B cell (primary cell): ENCODE measurements around the gene SHMT2. TPM values are rescaled to one million over a fixed set of nuclear protein-coding genes. Genes with fewer than 3 reads are reported as not detected.

Source experiments
- ATAC-seq: fragments of 200-7000 bp; cut with Tn5 transposase; one replicate; pipeline ENCODE4 v1.10.0; 2021; ENCODE audit warnings: low read depth, mild to moderate bottlenecking, moderate number of reproducible peaks, moderate library complexity
- CTCF ChIA-PET: fragments of 350-600 bp; sonication (Branson Sonifier 250); formaldehyde crosslinking; loops from one replicate; lab custom pipeline; 2021; ENCODE audit warnings: antibody characterized with exemption, inconsistent platforms; lab: Charles Lee
- POLR2A ChIA-PET: fragments of 350-600 bp; sonication (Branson Sonifier 250); formaldehyde crosslinking; loops from one replicate; lab custom pipeline; 2021; ENCODE audit warnings: antibody characterized with exemption; lab: Charles Lee
- DNase-seq: peaks from one replicate; pipeline ENCODE4 v3.0.0; 2013
- H2AFZ ChIP-seq: 2 replicates; pipeline ENCODE4 v1.6.1; 2012; ENCODE audit warnings: mild to moderate bottlenecking, low read depth, low read length; ENCODE audit not compliant: insufficient read depth, poor library complexity, severe bottlenecking
- H3K27ac ChIP-seq, 2 donors: 1 replicate in 1 of 2; 2 replicates in 1 of 2; pipeline ENCODE4 v1.5.1; 2012 to 2013; ENCODE audit warnings: low read length in 2 of 2, mild to moderate bottlenecking in 2 of 2, moderate library complexity in 1 of 2
- H3K27me3 ChIP-seq, 4 experiments: fragments of 200-600 bp in 1 of 4; sonication (generic) in 1 of 4; replicated peaks in 1 of 4; 1 replicate in 2 of 4; 2 replicates in 2 of 4; pipeline versions ENCODE4 v1.6.1 to v1.7.0; 2013 to 2016; ENCODE audit warnings: low read length in 3 of 4, mild to moderate bottlenecking in 2 of 4, mixed read lengths in 1 of 4, moderate library complexity in 1 of 4; ENCODE audit not compliant: insufficient read depth in 4 of 4, control insufficient read depth in 3 of 4; ENCODE audit errors: control extremely low read depth in 1 of 4
- H3K36me3 ChIP-seq, 2 experiments: replicated peaks in 1 of 2; 1 replicate in 1 of 2; 2 replicates in 1 of 2; pipeline versions ENCODE4 v1.6.1 to v1.7.1; 2013; ENCODE audit warnings: low read length in 1 of 2; ENCODE audit not compliant: insufficient read depth in 2 of 2, control insufficient read depth in 1 of 2; ENCODE audit errors: control extremely low read depth in 1 of 2, extremely low read depth in 1 of 2
- H3K4me1 ChIP-seq, 2 donors: fragments of 200-600 bp in 1 of 2; sonication (generic) in 1 of 2; 1 replicate in 1 of 2; 2 replicates in 1 of 2; pipeline versions ENCODE4 v1.5.1 to v1.6.1; 2013 to 2017; ENCODE audit warnings: low read length in 2 of 2; ENCODE audit not compliant: control insufficient read depth in 2 of 2, insufficient read depth in 2 of 2
- H3K4me2 ChIP-seq: replicated peaks from 2 replicates; pipeline ENCODE3; 2012; ENCODE audit warnings: mild to moderate bottlenecking, low read depth, low read length; ENCODE audit not compliant: poor library complexity, severe bottlenecking
- H3K4me3 ChIP-seq, 5 experiments: fragments of 200-600 bp in 1 of 5; sonication (generic) in 1 of 5; 1 replicate in 3 of 5; 2 replicates in 2 of 5; pipeline versions ENCODE4 v1.5.1 to v1.7.0; 2011 to 2016; ENCODE audit warnings: low read length in 4 of 5, mild to moderate bottlenecking in 4 of 5, low read depth in 2 of 5, control low read depth in 1 of 5, moderate library complexity in 1 of 5; ENCODE audit not compliant: insufficient read depth in 1 of 5; ENCODE audit errors: control extremely low read depth in 1 of 5, extremely low read depth in 1 of 5
- H3K79me2 ChIP-seq: fragments of 200-600 bp; sonication (generic); one replicate; pipeline ENCODE4 v1.6.0; 2016; ENCODE audit warnings: low read length; ENCODE audit not compliant: control insufficient read depth, insufficient read depth
- H3K9ac ChIP-seq: fragments of 200-600 bp; sonication (generic); 2 replicates; pipeline ENCODE4 v1.6.1; 2017; ENCODE audit warnings: mild to moderate bottlenecking, low read length, moderate library complexity
- H3K9me3 ChIP-seq, 3 donors: one replicate each; pipeline versions ENCODE4 v1.6.1 to v1.7.1; 2013; ENCODE audit warnings: low read length in 2 of 3; ENCODE audit not compliant: control insufficient read depth in 2 of 3, insufficient read depth in 1 of 3; ENCODE audit errors: control extremely low read depth in 1 of 3
- H4K20me1 ChIP-seq: 2 replicates; pipeline ENCODE4 v1.6.0; 2012; ENCODE audit warnings: mild to moderate bottlenecking, low read length; ENCODE audit not compliant: insufficient read depth, control insufficient read depth, poor library complexity, severe bottlenecking
- H3K27ac Mint-ChIP-seq: one replicate; pipeline ENCODE4 v1.8.0; 2021; ENCODE audit warnings: mixed read lengths
- H3K27me3 Mint-ChIP-seq: one replicate; pipeline ENCODE4 v1.8.0; 2021; ENCODE audit warnings: mixed read lengths
- H3K4me1 Mint-ChIP-seq: one replicate; pipeline ENCODE4 v1.8.0; 2021; ENCODE audit warnings: mixed read lengths
- H3K4me3 Mint-ChIP-seq: one replicate; pipeline ENCODE4 v1.8.0; 2021; ENCODE audit warnings: mixed read lengths
- H3K9me3 Mint-ChIP-seq: one replicate; pipeline ENCODE4 v1.8.0; 2022; ENCODE audit warnings: mixed read lengths; ENCODE audit not compliant: insufficient read depth
- CTCF ChIP-seq: fragments of 200-600 bp; IDR thresholded peaks from one replicate; pipeline ENCODE4 v1.8.0; 2022; ENCODE audit warnings: antibody characterized with exemption, mild to moderate bottlenecking
- EZH2 ChIP-seq: IDR thresholded peaks from 2 replicates; pipeline ENCODE4 v1.6.1; 2012; ENCODE audit warnings: borderline replicate concordance, low read depth, mild to moderate bottlenecking, moderate library complexity, low read length; ENCODE audit not compliant: insufficient read depth, poor library complexity, severe bottlenecking
- WGBS: methylation state at CpG from one replicate; pipeline ENCODE4 v1.1.5; 2013; ENCODE audit warnings: missing lambda C conversion rate; ENCODE audit not compliant: insufficient coverage; 5-methylcytosine and 5-hydroxymethylcytosine counted together
- intact Hi-C: fragments of 100-400 bp; cut with micrococcal nuclease; formaldehyde crosslinking; loops from one replicate; pipeline ENCODE4 v1.10.0; 2022
- polyA plus RNA-seq: library from polyadenylated mRNA; depleted of rRNA; stranded (reverse); fragments of >200 nt; gene quantifications from 2 replicates; pipeline ENCODE4 v1.2.3, GENCODE V29; 2012
- total RNA-seq, 2 donors: library from RNA; stranded (reverse); fragments of 120-200 nt in 1 of 2; gene quantifications; 1 replicate in 1 of 2; 2 replicates in 1 of 2; pipeline versions ENCODE4 v1.2.3 to v1.2.4, GENCODE V29; 2013 to 2022

The SHMT2 gene
- total and polyA plus RNA-seq, 2 donors (not counting 1 experiment from before 2014, with no cell fraction given), result 166 to 236 TPM

DNA sequence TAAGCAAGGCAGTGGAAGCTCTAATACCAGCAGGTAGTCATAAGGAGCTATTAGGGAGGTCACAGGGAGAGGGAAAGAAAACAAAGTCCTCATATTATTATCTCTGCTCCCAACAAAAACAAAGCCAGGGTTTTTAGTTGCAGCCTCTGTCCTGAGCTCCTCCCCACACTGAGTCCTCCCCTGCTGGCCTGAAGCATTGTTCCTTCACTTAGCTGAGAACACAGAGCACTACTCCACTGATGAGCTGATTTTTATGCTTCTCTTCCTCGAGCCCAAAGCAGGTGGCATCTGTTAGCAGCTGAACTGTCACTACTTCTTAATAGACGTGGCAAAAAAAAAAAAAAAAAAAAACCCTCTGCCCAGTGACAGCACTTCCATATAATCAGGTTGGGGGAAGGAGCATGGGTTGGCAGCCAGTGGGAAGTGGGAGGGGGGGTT lies 31.9 kb downstream of the SHMT2 start:
- intact Hi-C loops, result no loop called here
- Histone ChIP-seq H3K36me3 (peaks cover 26 to 64% of the 10 kb centered on the region in 2 experiments), H3K9me3 (no peaks in the 10 kb centered on the region), H4K20me1 (no peaks in the 10 kb centered on the region), H3K9ac (no peak overlapping the region), H3K27ac (no peak overlapping the region), H3K79me2 (no peaks in the 10 kb centered on the region), H3K27me3 (no peaks in the 10 kb centered on the region), H3K4me1 (peaks cover 0 to 6% of the 10 kb centered on the region in 2 donors), H3K4me2 (no peak overlapping the region), H3K4me3 (no peak overlapping the region), H2AFZ (no peak overlapping the region)
- DNase-seq (no peak), ATAC-seq (no peak)
- H3K27ac Mint-ChIP-seq, result no peak overlapping the region
- H3K4me1 Mint-ChIP-seq, result peaks cover 9% of the 10 kb centered on the region
- CTCF ChIA-PET, result interaction anchor here (0.7 to 8.4 kb wide), 9 partner anchors 17 to 199 kb away, joined by 3 to 126 read pairs (median 4); partner anchors contain the start of gene INHBE
- TF ChIP-seq EZH2 (no peak), CTCF (no peak)
- H3K27me3 Mint-ChIP-seq, result no peaks in the 10 kb centered on the region
- no peak overlapping the region for H3K4me3 Mint-ChIP-seq
- WGBS, result no CpG with 5 or more reads among the region's 2 CpGs
- POLR2A ChIA-PET, result interaction anchor here (0.7 kb wide), 1 partner anchor 265 kb away, joined by 6 read pairs; no protein-coding TSS in a partner anchor
- H3K9me3 Mint-ChIP-seq, result no peaks in the 10 kb centered on the region

- no peak overlapping the region for H3K9ac ChIP-seq
- H3K27ac Mint-ChIP-seq, result no peak overlapping the region
- no peak overlapping the region for H2AFZ ChIP-seq
- no peaks in the 10 kb centered on the region for H3K79me2 ChIP-seq
- no peak overlapping the region for H3K4me3 Mint-ChIP-seq
- peaks cover 9% of the 10 kb centered on the region for H3K4me1 Mint-ChIP-seq
- H3K4me1 ChIP-seq, result peaks cover 0 to 6% of the 10 kb centered on the region in 2 donors
- no peak overlapping the region for H3K4me3 ChIP-seq
- ChIA-PET CTCF (interaction anchor here (1.1 to 8.4 kb wide), 5 partner anchors 16 to 197 kb away, joined by 3 to 126 read pairs (median 5); partner anchors contain the start of gene INHBE), POLR2A (interaction anchor here (0.7 kb wide), 1 partner anchor 264 kb away, joined by 6 read pairs; no protein-coding TSS in a partner anchor)
- no peaks in the 10 kb centered on the region for H3K9me3 Mint-ChIP-seq
- no peaks in the 10 kb centered on the region for H3K27me3 Mint-ChIP-seq
- ATAC-seq, result no peak
- H3K27ac ChIP-seq, result no peak overlapping the region
- no peaks in the 10 kb centered on the region for H3K27me3 ChIP-seq
- no peaks in the 10 kb centered on the region for H4K20me1 ChIP-seq
- no peak for TF ChIP-seq CTCF
- no peak for TF ChIP-seq EZH2
- H3K9me3 ChIP-seq, result no peaks in the 10 kb centered on the region
- peaks cover 23 to 61% of the 10 kb centered on the region in 2 experiments for H3K36me3 ChIP-seq
- intact Hi-C loops, result no loop called here
- no peak for DNase-seq
- WGBS, result no CpG with 5 or more reads among the region's 3 CpGs
- H3K4me2 ChIP-seq, result no peak overlapping the region
These were observed 32.8 kb downstream of the SHMT2 start for GRCh38 chr12:57262126-57262822.
